Smooth muscle cell (in vitro differentiated cells): ENCODE data around the gene WDR1. TPM values are rescaled to one million over a fixed set of nuclear protein-coding genes. Genes with fewer than 3 reads are reported as not detected.

Experiments used
- DNase-seq: peaks from one replicate; lab custom pipeline; 2025; ENCODE audit not compliant: unreplicated experiment; lab: John Stamatoyannopoulos, UW
- H2AFZ ChIP-seq: fragments of 200-600 bp; sonication (generic); 2 replicates; pipeline ENCODE4 v1.6.0; 2016; ENCODE audit warnings: antibody characterized with exemption, low read depth, mild to moderate bottlenecking
- H3F3A ChIP-seq: fragments of 200-600 bp; sonication (generic); 2 replicates; pipeline ENCODE4 v1.6.0; 2017; ENCODE audit warnings: antibody characterized with exemption, low read depth
- H3K27ac ChIP-seq: fragments of 200-600 bp; sonication (generic); 2 replicates; pipeline ENCODE4 v1.5.1; 2016; ENCODE audit warnings: low read depth, mild to moderate bottlenecking
- H3K27me3 ChIP-seq: fragments of 200-600 bp; sonication (generic); 2 replicates; pipeline ENCODE4 v1.6.1; 2016; ENCODE audit warnings: low read depth, mild to moderate bottlenecking
- H3K36me3 ChIP-seq: fragments of 200-600 bp; sonication (generic); 2 replicates; pipeline ENCODE4 v1.5.1; 2016; ENCODE audit warnings: low read depth
- H3K4me1 ChIP-seq: fragments of 200-600 bp; sonication (generic); 2 replicates; pipeline ENCODE4 v1.5.1; 2016; ENCODE audit warnings: low read depth
- H3K4me2 ChIP-seq: fragments of 200-600 bp; sonication (generic); 2 replicates; pipeline ENCODE4 v1.6.0; 2016; ENCODE audit warnings: mild to moderate bottlenecking
- H3K4me3 ChIP-seq: fragments of 200-600 bp; sonication (generic); 2 replicates; pipeline ENCODE4 v1.5.1; 2016; ENCODE audit warnings: mild to moderate bottlenecking
- H3K79me2 ChIP-seq: fragments of 200-600 bp; sonication (generic); 2 replicates; pipeline ENCODE4 v1.6.0; 2016; ENCODE audit warnings: low read depth, mild to moderate bottlenecking
- H3K9ac ChIP-seq: fragments of 200-600 bp; sonication (generic); 2 replicates; pipeline ENCODE4 v1.6.0; 2016; ENCODE audit warnings: low read depth
- H3K9me3 ChIP-seq: fragments of 200-600 bp; sonication (generic); replicated peaks from 2 replicates; pipeline ENCODE4 v1.5.1; 2016; ENCODE audit warnings: low read depth
- H4K20me1 ChIP-seq: fragments of 200-600 bp; sonication (generic); 2 replicates; pipeline ENCODE4 v1.6.0; 2016; ENCODE audit warnings: low read depth
- CTCF ChIP-seq: fragments of 200-600 bp; sonication (generic); IDR thresholded peaks from 2 replicates; pipeline ENCODE4 v1.5.1; 2017; ENCODE audit warnings: borderline replicate concordance, mild to moderate bottlenecking, antibody characterized with exemption; ENCODE audit not compliant: insufficient read depth, poor library complexity, severe bottlenecking
- WGBS: methylation state at CpG from one replicate; pipeline ENCODE4 v1.1.7; 2016; ENCODE audit warnings: low lambda C conversion rate; 5-methylcytosine and 5-hydroxymethylcytosine counted together
- polyA plus RNA-seq: library from polyadenylated mRNA; unstranded; fragments of >200 nt; fragmentation: Nextera tagmentation; extraction: Ambion mirVana; gene quantifications from 2 replicates; pipeline ENCODE4 v1.2.1, GENCODE V29; 2016
- total RNA-seq: library from RNA; depleted of rRNA; stranded (reverse); fragments of >200 nt; gene quantifications from 2 replicates; pipeline ENCODE4 v1.2.3, GENCODE V29; 2014

WDR1 gene
- total and polyA plus RNA-seq, 2 experiments from 2014 or later, result 259 to 273 TPM

- no peak for TF ChIP-seq CTCF
- Histone ChIP-seq H3F3A (no peaks in the 10 kb centered on the region), H3K4me3 (no peak overlapping the region), H3K4me1 (no peaks in the 10 kb centered on the region), H3K27ac (no peak overlapping the region), H3K9ac (no peak overlapping the region), H3K36me3 (peaks cover 10% of the 10 kb centered on the region), H3K4me2 (no peak overlapping the region), H3K9me3 (no peaks in the 10 kb centered on the region), H2AFZ (no peak overlapping the region), H3K27me3 (no peaks in the 10 kb centered on the region), H3K79me2 (peaks cover 44% of the 10 kb centered on the region), H4K20me1 (peaks cover 96% of the 10 kb centered on the region)
- 96% methylated on average over 13 of the region's 13 CpGs for WGBS
- DNase-seq, result no peak
Observed at GRCh38 chr4:10086506-10087120, 30.0 kb downstream of the WDR1 start.

- peaks cover 93% of the 10 kb centered on the region for H4K20me1 ChIP-seq
Observed at GRCh38 chr4:10085828-10086505, 30.6 kb downstream of the WDR1 start.

GRCh38 chr4:10085386-10085785, 31.2 kb downstream of the WDR1 start:
- no peak overlapping the region for H3K9ac ChIP-seq
- H3K4me3 ChIP-seq, result no peak overlapping the region
- no peak for DNase-seq
- no peak for TF ChIP-seq CTCF
- no peak overlapping the region for H3K4me2 ChIP-seq
- no peaks in the 10 kb centered on the region for H3K27me3 ChIP-seq
- peaks cover 93% of the 10 kb centered on the region for H4K20me1 ChIP-seq
- H3K27ac ChIP-seq, result no peak overlapping the region
- no peaks in the 10 kb centered on the region for H3K4me1 ChIP-seq
- peaks cover 14% of the 10 kb centered on the region for H3K36me3 ChIP-seq
- peaks cover 32% of the 10 kb centered on the region for H3K79me2 ChIP-seq
- no peaks in the 10 kb centered on the region for H3K9me3 ChIP-seq
- 96% methylated on average over 11 of the region's 11 CpGs for WGBS
- no peaks in the 10 kb centered on the region for H3F3A ChIP-seq
- no peak overlapping the region for H2AFZ ChIP-seq

More at GRCh38 chr4:10085828-10086505, 30.6 kb downstream of the WDR1 start:
- DNase-seq, result no peak
- H3K4me2 ChIP-seq, result no peak overlapping the region
- no peak for TF ChIP-seq CTCF
- H3K4me3 ChIP-seq, result no peak overlapping the region
- 93% methylated on average over 23 of the region's 23 CpGs for WGBS
- no peaks in the 10 kb centered on the region for H3K27me3 ChIP-seq
- no peaks in the 10 kb centered on the region for H3K4me1 ChIP-seq
- H2AFZ ChIP-seq, result no peak overlapping the region
- H3K9me3 ChIP-seq, result no peaks in the 10 kb centered on the region
- H3K27ac ChIP-seq, result no peak overlapping the region
- peaks cover 37% of the 10 kb centered on the region for H3K79me2 ChIP-seq
- no peaks in the 10 kb centered on the region for H3F3A ChIP-seq
- H3K36me3 ChIP-seq, result peaks cover 10% of the 10 kb centered on the region
- no peak overlapping the region for H3K9ac ChIP-seq
